BJ (cell line): ENCODE results near the gene DBNDD2. TPM values are rescaled to one million over a fixed set of nuclear protein-coding genes. Genes with fewer than 3 reads are reported as not detected.

ENCODE experiments used
- CTCF ChIA-PET: fragments of 350-600 bp; formaldehyde crosslinking; extraction: SDS; loops from one replicate; lab custom pipeline; 2021; ENCODE audit warnings: antibody characterized with exemption, inconsistent platforms; lab: Yijun Ruan, JAX
- POLR2A ChIA-PET: fragments of 300-600 bp; sonication (Branson Sonifier 250); formaldehyde crosslinking; extraction: SDS; loops from one replicate; lab custom pipeline; 2021; ENCODE audit warnings: antibody characterized with exemption; lab: Charles Lee
- DNase-seq: peaks from one replicate; pipeline ENCODE4 v3.0.0-alpha.2; 2011; ENCODE audit warnings: low read depth
- H3K27me3 ChIP-seq: 2 replicates; pipeline ENCODE4 v1.6.0; 2011; ENCODE audit warnings: low read length; ENCODE audit not compliant: control insufficient read depth, insufficient read depth
- H3K36me3 ChIP-seq: 2 replicates; pipeline ENCODE4 v1.5.1; 2011; ENCODE audit warnings: low read length; ENCODE audit not compliant: control insufficient read depth, insufficient read depth
- H3K4me3 ChIP-seq: 2 replicates; pipeline ENCODE4 v1.5.1; 2011; ENCODE audit warnings: low read depth, mild to moderate bottlenecking, control low read depth, low read length
- CTCF ChIP-seq: IDR thresholded peaks from 2 replicates; pipeline ENCODE4 v1.5.1; 2011; ENCODE audit warnings: low read depth, mild to moderate bottlenecking, control low read depth, inconsistent platforms, low read length, moderate library complexity; ENCODE audit not compliant: insufficient read depth
- polyA plus RNA-seq: library from polyadenylated mRNA; depleted of rRNA; stranded (reverse); fragments of >200 nt; gene quantifications from 2 replicates; pipeline ENCODE4 v1.2.3, GENCODE V29; 2011

DBNDD2 gene
- polyA plus RNA-seq, 1 experiment = 77.0 TPM

- no peaks in the 10 kb centered on the region for H3K27me3 ChIP-seq
- ChIA-PET POLR2A (no interaction called here), CTCF (interaction anchor here (1.4 to 1.7 kb wide), 2 partner anchors 51 to 119 kb away, joined by 3 to 4 read pairs; partner anchors contain the start of gene SYS1)
- DNase-seq = no peak
- no peak for TF ChIP-seq CTCF
- H3K4me3 ChIP-seq = no peak overlapping the region
- H3K36me3 ChIP-seq = peaks cover 5% of the 10 kb centered on the region
These were observed 5.4 kb downstream of the DBNDD2 start for GRCh38 chr20:45413479-45413878.

GRCh38 chr20:45415822-45416637 is 7.9 kb downstream of the DBNDD2 start, which contains the start of gene PIGT:
Gene PIGT, plus strand, starts transcription at chr20:45416141. Its CDS starts 16 bp downstream, at chr20:45416157.
- POLR2A ChIA-PET = interaction anchor here (1.3 kb wide), 1 partner anchor 53 kb away, joined by 4 read pairs; the partner anchor contains the start of gene SYS1
- CTCF ChIA-PET = interaction anchor here (0.8 to 1.7 kb wide), 6 partner anchors 10 to 373 kb away, joined by 3 to 7 read pairs (median 4); partner anchors contain the start of gene SYS1
- peak within 1 kb of the TSS; percentile 93 for H3K4me3 ChIP-seq
- DNase-seq = no peak
- no peak for TF ChIP-seq CTCF
- peaks cover 6% of the 10 kb centered on the region for H3K36me3 ChIP-seq
- no peaks in the 10 kb centered on the region for H3K27me3 ChIP-seq

GRCh38 chr20:45416917-45417316 is 8.8 kb downstream of the DBNDD2 start:
- Histone ChIP-seq H3K36me3 (peaks cover 13% of the 10 kb centered on the region), H3K4me3 (peak overlapping the region; percentile 93), H3K27me3 (no peaks in the 10 kb centered on the region)
- ChIA-PET POLR2A (no interaction called here), CTCF (interaction anchor here (0.8 to 1.5 kb wide), 4 partner anchors 10 to 97 kb away, joined by 3 to 7 read pairs (median 3); partner anchors contain the start of gene SYS1)
- no peak for DNase-seq
- no peak for TF ChIP-seq CTCF

GRCh38 chr20:45419188-45420091 is 11.4 kb downstream of the DBNDD2 start:
- Histone ChIP-seq H3K4me3 (no peak overlapping the region), H3K27me3 (no peaks in the 10 kb centered on the region), H3K36me3 (peaks cover 21% of the 10 kb centered on the region)
- no peak for TF ChIP-seq CTCF
- CTCF ChIA-PET = interaction anchor here (1.2 to 4.9 kb wide), 4 partner anchors 18 to 100 kb away, joined by 4 to 31 read pairs (median 7); partner anchors contain the start of gene SYS1
- POLR2A ChIA-PET = no interaction called here
- peak; percentile 62 for DNase-seq
